ENCODE data around the gene PRKD2. TPM values are rescaled to one million over a fixed set of nuclear protein-coding genes. Genes with fewer than 3 reads are reported as not detected.

PRKD2 gene
- total and polyA plus RNA-seq, 5 experiments from 2014 or later = 28.6 to 102 (median 79.7) TPM

Small RNAs within 50 kb of the gene (microRNA-seq; reads per million reads assigned to microRNA genes)
- gene MIR320E (ENCODE audit: borderline microRNAs expressed) = not detected

Other genes with a start within 250 kb of the PRKD2 start
- 1 to 10 TPM; 3.0 to 3.5 TPM for gene PNMA8A, start 245.6 kb downstream of the PRKD2 start, total RNA-seq
- not detected for gene PNMA8A, start 245.6 kb downstream of the PRKD2 start, polyA plus RNA-seq
- 1 to 10 TPM; 1.2 to 1.6 TPM for gene PNMA8B, start 221.2 kb downstream of the PRKD2 start, total RNA-seq
- gene PNMA8B, start 221.2 kb downstream of the PRKD2 start, polyA plus RNA-seq = under 1 TPM in 2 of 3 donors, not detected in 1; 0.20 to 0.91 TPM
- gene CALM3, start 115.8 kb downstream of the PRKD2 start, total RNA-seq = 100 to 1,000 TPM; 185 to 190 TPM
- 100 to 1,000 TPM; 188 to 221 (median 214) TPM for gene CALM3, start 115.8 kb downstream of the PRKD2 start, polyA plus RNA-seq
- under 1 TPM in 1 of 2 experiments, not detected in 1; 0.25 TPM for gene PTGIR, start 92.0 kb downstream of the PRKD2 start, total RNA-seq
- 1 to 10 TPM in 1 of 3 donors, under 1 TPM in 2; 0.12 to 2.8 (median 0.55) TPM for gene PTGIR, start 92.0 kb downstream of the PRKD2 start, polyA plus RNA-seq
- gene GNG8, start 80.9 kb downstream of the PRKD2 start, total RNA-seq = not detected
- gene GNG8, start 80.9 kb downstream of the PRKD2 start, polyA plus RNA-seq = not detected
- gene DACT3, start 55.9 kb downstream of the PRKD2 start, total RNA-seq = under 1 TPM in 1 of 2 experiments, not detected in 1; 0.13 TPM
- under 1 TPM in 1 of 3 donors, not detected in 2; 0.13 TPM for gene DACT3, start 55.9 kb downstream of the PRKD2 start, polyA plus RNA-seq
- 10 to 100 TPM; 22.8 to 23.8 TPM for gene FKRP, start 28.9 kb upstream of the PRKD2 start, total RNA-seq
- gene FKRP, start 28.9 kb upstream of the PRKD2 start, polyA plus RNA-seq = 1 to 10 TPM; 2.6 to 8.7 (median 4.8) TPM
- 10 to 100 TPM; 78.6 to 81.9 TPM for gene STRN4, start 29.3 kb upstream of the PRKD2 start, total RNA-seq
- gene STRN4, start 29.3 kb upstream of the PRKD2 start, polyA plus RNA-seq = 10 to 100 TPM in 2 of 3 donors, 1 to 10 TPM in 1; 8.2 to 25.7 (median 12.0) TPM
- gene SLC1A5, start 71.5 kb upstream of the PRKD2 start, total RNA-seq = 1 to 10 TPM; 7.0 to 8.2 TPM
- gene SLC1A5, start 71.5 kb upstream of the PRKD2 start, polyA plus RNA-seq = 1 to 10 TPM; 2.5 to 6.1 (median 4.1) TPM
- 10 to 100 TPM; 39.3 to 40.6 TPM for gene AP2S1, start 133.7 kb upstream of the PRKD2 start, total RNA-seq
- 10 to 100 TPM; 63.8 to 68.3 (median 65.2) TPM for gene AP2S1, start 133.7 kb upstream of the PRKD2 start, polyA plus RNA-seq
- gene ARHGAP35, start 143.9 kb upstream of the PRKD2 start, total RNA-seq = 10 to 100 TPM; 27.3 TPM
- 1 to 10 TPM; 2.0 to 3.3 (median 2.1) TPM for gene ARHGAP35, start 143.9 kb upstream of the PRKD2 start, polyA plus RNA-seq

All from naive thymus-derived CD8-positive, alpha-beta T cell (primary cell).